CD4-positive, CD25-positive, alpha-beta regulatory T cell (primary cell): ENCODE results near the gene ZNF423. TPM values are rescaled to one million over a fixed set of nuclear protein-coding genes. Genes with fewer than 3 reads are reported as not detected.

Experiments
- ATAC-seq, 2 donors: fragments of 150-1000 bp; cut with Tn5 transposase; one replicate each; pipeline ENCODE4 v1.10.0; 2021; ENCODE audit warnings: low read depth in 2 of 2, moderate number of reproducible peaks in 2 of 2, moderate library complexity in 1 of 2
- DNase-seq, 3 donors: peaks; one replicate each; pipeline versions ENCODE4 v3.0.0 to v3.0.0-alpha.2; 2012 to 2022; ENCODE audit warnings: mixed read lengths in 1 of 3
- H3K27ac ChIP-seq: one replicate; pipeline ENCODE4 v1.7.0; 2013; ENCODE audit warnings: mild to moderate bottlenecking, low read length; ENCODE audit not compliant: insufficient read depth, poor library complexity, severe bottlenecking
- H3K27me3 ChIP-seq: one replicate; pipeline ENCODE4 v1.7.0; 2013; ENCODE audit warnings: low read length; ENCODE audit not compliant: control insufficient read depth, insufficient read depth
- H3K36me3 ChIP-seq: one replicate; pipeline ENCODE4 v1.7.0; 2013; ENCODE audit warnings: mild to moderate bottlenecking, low read length, moderate library complexity; ENCODE audit not compliant: control insufficient read depth, insufficient read depth
- H3K4me1 ChIP-seq: 2 replicates; pipeline ENCODE4 v1.7.0; 2013; ENCODE audit warnings: mild to moderate bottlenecking, low read length; ENCODE audit not compliant: insufficient read depth, control insufficient read depth, poor library complexity, severe bottlenecking
- H3K4me3 ChIP-seq: one replicate; pipeline ENCODE4 v1.7.0; 2013; ENCODE audit warnings: low read depth, mild to moderate bottlenecking, low read length, moderate library complexity
- H3K9me3 ChIP-seq, 2 experiments: 1 replicate in 1 of 2; 2 replicates in 1 of 2; pipeline ENCODE4 v1.7.0; 2013; ENCODE audit warnings: low read length in 2 of 2, mild to moderate bottlenecking in 1 of 2, moderate library complexity in 1 of 2; ENCODE audit not compliant: control insufficient read depth in 2 of 2
- H3K27ac Mint-ChIP-seq, 3 donors: one replicate each; pipeline ENCODE4 v1.8.0; 2020 to 2022; ENCODE audit warnings: mild to moderate bottlenecking in 3 of 3, mixed read lengths in 3 of 3, moderate library complexity in 2 of 3
- H3K27me3 Mint-ChIP-seq: one replicate; pipeline ENCODE4 v1.8.0; 2022; ENCODE audit warnings: mild to moderate bottlenecking, mixed read lengths
- H3K36me3 Mint-ChIP-seq: one replicate; pipeline ENCODE4 v1.8.0; 2020; ENCODE audit warnings: mixed read lengths
- H3K4me1 Mint-ChIP-seq, 4 donors: one replicate each; pipeline ENCODE4 v1.8.0; 2020 to 2022; ENCODE audit warnings: mixed read lengths in 4 of 4, mild to moderate bottlenecking in 1 of 4
- H3K4me3 Mint-ChIP-seq, 4 donors: one replicate each; pipeline ENCODE4 v1.8.0; 2020 to 2022; ENCODE audit warnings: mild to moderate bottlenecking in 4 of 4, mixed read lengths in 4 of 4, moderate library complexity in 3 of 4
- H3K9me3 Mint-ChIP-seq, 7 donors: one replicate each; pipeline ENCODE4 v1.8.0; 2020 to 2022; ENCODE audit warnings: mixed read lengths in 7 of 7, mild to moderate bottlenecking in 3 of 7, moderate library complexity in 2 of 7
- polyA plus RNA-seq, 4 donors: library from polyadenylated mRNA; unstranded; fragments of 300-500 nt; fragmentation: Illumina TruSeq; gene quantifications; one replicate each; pipeline ENCODE4 v1.2.3, GENCODE V29; 2021
- total RNA-seq: library from RNA; stranded (reverse); gene quantifications from one replicate; pipeline ENCODE4 v1.2.3, GENCODE V29; 2022

The ZNF423 gene
- total and polyA plus RNA-seq, 5 donors from 2014 or later = 0.05 TPM; not detected in 4

DNA sequence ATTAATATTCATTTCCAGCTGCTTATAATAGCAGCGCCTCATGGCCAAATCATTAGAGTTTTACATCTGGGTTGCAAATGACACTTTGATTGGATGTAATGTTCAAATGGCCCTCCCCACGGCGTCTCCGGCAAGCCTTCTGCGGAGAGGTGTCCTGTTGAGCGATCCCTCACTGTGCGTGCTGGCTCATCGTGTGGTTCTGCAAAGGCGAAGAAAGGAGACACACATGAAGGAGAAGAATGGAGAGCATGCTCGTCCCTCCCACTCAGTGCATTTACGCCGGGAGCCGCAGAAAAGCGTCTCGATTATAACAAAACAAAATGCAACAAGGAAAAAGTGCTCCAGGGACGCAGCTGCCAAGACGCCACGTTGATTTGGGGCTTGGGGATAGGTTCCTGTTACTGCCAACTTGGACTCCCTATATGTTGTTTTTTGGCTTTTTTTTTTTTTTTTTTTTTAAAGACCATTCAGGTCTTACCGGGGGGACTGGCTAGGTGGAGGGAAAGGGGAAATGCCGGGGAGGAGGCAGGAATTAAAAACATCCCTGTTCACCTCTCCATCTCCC lies 364.7 kb downstream of the ZNF423 start:
- H3K36me3 Mint-ChIP-seq = no peaks in the 10 kb centered on the region
- ATAC-seq = no peak
- H3K4me3 Mint-ChIP-seq = no peak overlapping the region
- H3K9me3 Mint-ChIP-seq = peaks cover 0 to 1% (median 0%) of the 10 kb centered on the region in 7 donors
- peaks cover 5% of the 10 kb centered on the region for H3K27me3 Mint-ChIP-seq
- peaks cover 0 to 2% (median 0%) of the 10 kb centered on the region in 4 donors for H3K4me1 Mint-ChIP-seq
- Histone ChIP-seq H3K4me1 (peaks cover 4% of the 10 kb centered on the region), H3K9me3 (no peaks in the 10 kb centered on the region), H3K27ac (no peak overlapping the region), H3K4me3 (no peak overlapping the region), H3K27me3 (no peaks in the 10 kb centered on the region), H3K36me3 (no peaks in the 10 kb centered on the region)
- no peak for DNase-seq
- no peak overlapping the region for H3K27ac Mint-ChIP-seq

GRCh38 chr16:49490321-49490705 lies 365.6 kb downstream of the ZNF423 start:
- H3K36me3 Mint-ChIP-seq = no peaks in the 10 kb centered on the region
- H3K4me3 Mint-ChIP-seq = no peak overlapping the region
- Histone ChIP-seq H3K27me3 (no peaks in the 10 kb centered on the region), H3K4me3 (no peak overlapping the region), H3K4me1 (peaks cover 4% of the 10 kb centered on the region), H3K27ac (no peak overlapping the region), H3K9me3 (no peaks in the 10 kb centered on the region), H3K36me3 (no peaks in the 10 kb centered on the region)
- H3K27me3 Mint-ChIP-seq = peaks cover 13% of the 10 kb centered on the region
- ATAC-seq = no peak
- no peak overlapping the region for H3K27ac Mint-ChIP-seq
- H3K4me1 Mint-ChIP-seq = peaks cover 0 to 2% (median 0%) of the 10 kb centered on the region in 4 donors
- peaks cover 0 to 1% (median 0%) of the 10 kb centered on the region in 7 donors for H3K9me3 Mint-ChIP-seq
- no peak for DNase-seq

DNA sequence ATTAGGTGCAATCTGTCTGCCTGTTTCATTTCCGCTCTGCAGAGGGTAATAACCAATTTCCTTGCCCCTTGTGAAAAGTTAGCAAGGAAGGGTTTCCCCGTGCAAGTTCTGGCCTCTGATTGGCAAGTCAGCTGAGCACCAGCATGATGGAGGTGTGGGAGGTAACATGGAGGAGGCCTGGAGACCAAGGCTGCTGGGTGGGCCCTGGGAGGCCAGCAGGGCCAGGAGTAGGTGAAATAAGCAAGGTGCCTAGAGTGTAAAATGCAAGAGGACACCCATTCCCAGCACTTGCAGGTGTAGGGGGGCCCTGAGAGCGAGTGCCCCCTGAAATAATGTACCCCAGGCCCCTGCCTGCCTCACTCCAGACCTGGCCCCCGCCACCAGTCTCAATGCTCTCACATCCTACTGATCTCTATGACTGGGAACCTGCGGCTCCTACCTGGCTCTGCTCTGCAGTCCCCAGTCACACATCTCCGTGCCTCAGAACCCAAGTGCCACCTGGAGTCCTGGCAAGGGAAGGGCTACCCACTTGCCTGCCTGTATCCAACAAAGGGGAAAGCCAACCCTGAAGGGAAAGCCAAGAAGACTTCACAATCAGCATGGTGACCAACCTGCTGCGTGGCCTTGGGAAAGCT lies 366.1 kb downstream of the ZNF423 start:
- H3K27ac Mint-ChIP-seq = no peak overlapping the region
- H3K36me3 Mint-ChIP-seq = no peaks in the 10 kb centered on the region
- Histone ChIP-seq H3K4me3 (no peak overlapping the region), H3K27me3 (no peaks in the 10 kb centered on the region), H3K36me3 (no peaks in the 10 kb centered on the region), H3K4me1 (peaks cover 4% of the 10 kb centered on the region), H3K27ac (no peak overlapping the region), H3K9me3 (no peaks in the 10 kb centered on the region)
- DNase-seq (no peak), ATAC-seq (no peak)
- H3K27me3 Mint-ChIP-seq = peaks cover 14% of the 10 kb centered on the region
- no peak overlapping the region for H3K4me3 Mint-ChIP-seq
- H3K4me1 Mint-ChIP-seq = peaks cover 0 to 2% (median 0%) of the 10 kb centered on the region in 4 donors
- H3K9me3 Mint-ChIP-seq = peaks cover 0 to 1% (median 0%) of the 10 kb centered on the region in 7 donors

- Histone ChIP-seq H3K4me1 (peaks cover 4% of the 10 kb centered on the region), H3K36me3 (no peaks in the 10 kb centered on the region), H3K4me3 (no peak overlapping the region), H3K9me3 (no peaks in the 10 kb centered on the region), H3K27me3 (no peaks in the 10 kb centered on the region), H3K27ac (no peak overlapping the region)
- DNase-seq (no peak), ATAC-seq (no peak)
- H3K36me3 Mint-ChIP-seq = no peaks in the 10 kb centered on the region
- H3K4me3 Mint-ChIP-seq = no peak overlapping the region
- H3K4me1 Mint-ChIP-seq = peaks cover 0 to 2% (median 0%) of the 10 kb centered on the region in 4 donors
- peaks cover 0 to 1% (median 0%) of the 10 kb centered on the region in 7 donors for H3K9me3 Mint-ChIP-seq
- peaks cover 14% of the 10 kb centered on the region for H3K27me3 Mint-ChIP-seq
- H3K27ac Mint-ChIP-seq = no peak overlapping the region
Measured at GRCh38 chr16:49488740-49489525, 367.0 kb downstream of the ZNF423 start.

GRCh38 chr16:49488336-49488735 lies 367.6 kb downstream of the ZNF423 start:
- Histone ChIP-seq H3K4me3 (no peak overlapping the region), H3K36me3 (no peaks in the 10 kb centered on the region), H3K27me3 (no peaks in the 10 kb centered on the region), H3K9me3 (no peaks in the 10 kb centered on the region), H3K4me1 (peaks cover 4% of the 10 kb centered on the region), H3K27ac (no peak overlapping the region)
- H3K36me3 Mint-ChIP-seq = no peaks in the 10 kb centered on the region
- no peaks in the 10 kb centered on the region for H3K9me3 Mint-ChIP-seq
- peaks cover 0 to 2% (median 0%) of the 10 kb centered on the region in 4 donors for H3K4me1 Mint-ChIP-seq
- ATAC-seq (no peak), DNase-seq (no peak)
- H3K27me3 Mint-ChIP-seq = peaks cover 12% of the 10 kb centered on the region
- no peak overlapping the region for H3K4me3 Mint-ChIP-seq
- no peak overlapping the region for H3K27ac Mint-ChIP-seq

GRCh38 chr16:49487746-49488145 lies 368.2 kb downstream of the ZNF423 start:
- Histone ChIP-seq H3K36me3 (no peaks in the 10 kb centered on the region), H3K9me3 (no peaks in the 10 kb centered on the region), H3K27me3 (no peaks in the 10 kb centered on the region), H3K4me3 (no peak overlapping the region), H3K4me1 (peaks cover 4% of the 10 kb centered on the region), H3K27ac (no peak overlapping the region)
- DNase-seq (no peak), ATAC-seq (no peak)
- Mint-ChIP-seq H3K4me1 (peaks cover 0 to 3% (median under 1%) of the 10 kb centered on the region in 4 donors), H3K36me3 (no peaks in the 10 kb centered on the region), H3K27ac (no peak overlapping the region), H3K9me3 (no peaks in the 10 kb centered on the region), H3K4me3 (no peak overlapping the region), H3K27me3 (peaks cover 13% of the 10 kb centered on the region)

- Histone ChIP-seq H3K27ac (no peak overlapping the region), H3K4me1 (no peaks in the 10 kb centered on the region), H3K9me3 (no peaks in the 10 kb centered on the region), H3K27me3 (no peaks in the 10 kb centered on the region), H3K4me3 (no peak overlapping the region), H3K36me3 (no peaks in the 10 kb centered on the region)
- DNase-seq (no peak), ATAC-seq (no peak)
- Mint-ChIP-seq H3K27me3 (peaks cover 13% of the 10 kb centered on the region), H3K27ac (no peak overlapping the region), H3K36me3 (no peaks in the 10 kb centered on the region), H3K9me3 (no peaks in the 10 kb centered on the region), H3K4me3 (no peak overlapping the region), H3K4me1 (peaks cover 0 to 6% (median under 1%) of the 10 kb centered on the region in 4 donors)
Measured at GRCh38 chr16:49486400-49486799, 369.5 kb downstream of the ZNF423 start.
